NOMO-1 (cell line): ENCODE data around the gene SAXO2.
"Not testable (repeated sequence)": the region's sequence is repeated elsewhere in the genome, so short reads cannot be mapped to it uniquely, and the experiment has no call there.

Experiments used
- DNase-seq, 2 experiments: peaks; one replicate each; lab custom pipeline; 2025; ENCODE audit not compliant: unreplicated experiment in 2 of 2; lab: John Stamatoyannopoulos, UW

Gene SAXO2

DNA sequence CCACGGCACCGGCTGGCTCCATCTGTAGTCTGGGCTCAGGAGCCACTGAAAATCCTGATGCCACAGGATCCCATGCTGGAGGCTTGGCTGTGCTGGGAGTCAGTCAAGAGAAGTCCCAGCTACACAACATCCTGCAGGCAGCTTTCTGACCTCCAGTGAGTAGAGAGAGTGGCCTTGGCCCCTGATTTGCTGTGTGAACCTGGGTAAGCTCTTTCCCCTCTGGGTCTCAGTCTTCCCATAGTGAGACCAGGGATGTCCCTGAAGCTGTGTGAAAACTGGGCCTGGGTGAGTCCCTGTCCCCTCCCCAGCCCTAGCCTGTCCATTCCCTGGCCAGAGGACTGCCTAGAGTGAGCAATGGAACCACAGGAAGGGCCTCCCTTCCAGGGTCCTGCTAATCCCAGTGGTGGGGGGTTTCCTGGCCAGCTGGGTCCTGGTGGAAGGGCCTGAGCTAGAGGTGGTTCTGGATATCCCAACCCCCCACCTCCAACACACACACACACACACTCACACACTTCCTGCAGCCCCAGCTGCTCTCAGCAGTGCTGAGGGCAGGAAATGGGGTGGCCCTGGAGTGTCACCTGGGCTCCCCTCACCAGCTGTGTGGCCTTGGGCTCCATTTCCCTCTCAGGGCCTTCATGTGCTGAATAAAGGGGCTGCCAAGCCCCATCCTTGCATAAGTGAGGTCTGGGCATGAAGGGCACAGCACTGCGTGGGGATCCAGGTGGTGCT is 69.1 kb downstream of the SAXO2 start:
- DNase-seq, result not testable (repeated sequence)

DNA sequence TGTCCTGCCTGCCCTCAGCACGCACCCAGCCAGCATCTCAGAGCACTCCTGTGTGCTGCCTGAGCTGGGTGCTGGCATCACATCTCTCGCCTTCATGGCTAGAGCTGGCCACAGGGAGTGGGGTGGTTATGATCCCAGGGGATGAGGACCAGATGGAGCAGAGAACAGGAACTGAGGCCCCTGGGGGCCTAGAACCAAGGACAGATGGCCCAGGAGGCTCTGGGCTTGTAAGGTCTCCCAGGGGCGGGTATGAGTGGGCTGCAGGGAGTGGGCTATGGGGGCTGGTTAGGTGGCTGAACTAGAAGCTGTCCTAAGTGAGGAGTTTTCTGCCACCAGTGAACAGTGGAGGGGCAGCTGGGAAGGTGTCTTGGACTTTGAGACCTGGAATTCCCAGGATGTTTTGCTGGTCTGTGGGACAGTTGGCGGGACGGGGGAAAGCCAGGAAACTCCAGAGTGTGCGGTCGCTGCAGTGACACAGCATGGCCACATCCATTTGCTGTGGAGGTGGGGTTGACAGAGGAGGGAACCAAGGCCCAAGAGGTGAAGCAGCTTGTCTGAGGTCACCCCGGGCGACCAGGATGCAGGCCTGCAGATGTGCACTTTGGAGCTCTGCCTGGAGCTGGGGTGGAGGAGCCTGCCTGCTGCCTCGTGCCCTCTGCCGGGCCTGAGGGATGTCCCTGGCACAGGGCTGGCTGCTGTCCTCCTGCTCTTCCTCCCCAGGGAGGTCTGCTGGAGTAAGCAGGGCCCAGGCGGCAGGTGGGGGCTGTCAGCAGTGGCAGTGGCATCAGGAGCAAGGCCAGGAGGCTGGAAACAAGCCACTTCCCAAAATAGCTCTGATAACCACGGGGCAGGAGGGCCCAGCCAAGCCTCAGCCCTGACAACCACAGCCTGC is 70.3 kb downstream of the SAXO2 start:
- not testable (repeated sequence) for DNase-seq

DNA sequence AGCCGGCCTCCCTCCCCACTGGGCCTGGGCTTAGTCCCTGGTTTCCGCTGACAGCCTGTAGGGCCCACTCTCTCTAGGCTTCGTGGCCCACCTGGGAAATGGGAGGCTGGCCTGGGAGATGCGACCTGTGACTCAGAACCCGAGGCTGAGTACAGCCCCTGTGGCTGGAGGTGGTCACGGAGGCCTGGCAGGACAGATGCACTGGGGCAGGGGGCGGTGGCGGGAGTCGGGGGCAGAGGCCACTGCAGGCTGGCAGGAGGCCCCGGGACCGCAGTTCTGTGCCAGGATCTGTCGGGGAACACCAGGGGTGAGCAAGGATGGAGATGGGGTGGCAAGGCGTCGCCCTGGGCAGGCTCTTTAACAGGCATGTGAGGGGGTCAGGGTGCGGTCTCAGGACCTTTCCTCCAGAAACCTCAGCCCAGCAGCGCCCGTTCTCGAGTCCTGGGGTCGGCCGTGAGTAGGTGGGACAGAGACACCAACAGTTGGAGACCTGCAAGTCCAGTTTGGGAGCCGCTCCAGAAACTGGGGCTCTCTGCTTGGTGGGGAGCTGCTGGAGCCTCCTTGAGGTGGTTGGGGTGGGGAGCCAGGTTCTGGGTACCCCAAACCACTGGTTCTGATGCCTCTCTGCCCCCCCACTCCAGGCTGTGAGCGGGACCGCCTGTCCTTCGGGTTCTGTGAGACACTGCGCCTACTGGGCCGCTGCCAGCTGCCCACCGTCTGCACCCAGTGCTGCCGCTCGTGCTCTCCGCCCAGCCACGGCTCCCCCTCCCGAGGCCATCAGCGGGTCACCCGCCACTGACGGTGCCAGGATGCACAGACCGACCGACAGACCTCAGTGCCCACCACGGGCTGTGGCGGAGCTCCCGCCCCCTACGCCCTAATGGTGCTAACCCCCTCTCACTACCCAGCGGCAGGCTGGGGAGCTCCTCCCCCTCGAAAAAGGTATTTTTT is 71.3 kb downstream of the SAXO2 start:
- not testable (repeated sequence) for DNase-seq
